ENCODE measurements around the gene ABCC12.

DNA sequence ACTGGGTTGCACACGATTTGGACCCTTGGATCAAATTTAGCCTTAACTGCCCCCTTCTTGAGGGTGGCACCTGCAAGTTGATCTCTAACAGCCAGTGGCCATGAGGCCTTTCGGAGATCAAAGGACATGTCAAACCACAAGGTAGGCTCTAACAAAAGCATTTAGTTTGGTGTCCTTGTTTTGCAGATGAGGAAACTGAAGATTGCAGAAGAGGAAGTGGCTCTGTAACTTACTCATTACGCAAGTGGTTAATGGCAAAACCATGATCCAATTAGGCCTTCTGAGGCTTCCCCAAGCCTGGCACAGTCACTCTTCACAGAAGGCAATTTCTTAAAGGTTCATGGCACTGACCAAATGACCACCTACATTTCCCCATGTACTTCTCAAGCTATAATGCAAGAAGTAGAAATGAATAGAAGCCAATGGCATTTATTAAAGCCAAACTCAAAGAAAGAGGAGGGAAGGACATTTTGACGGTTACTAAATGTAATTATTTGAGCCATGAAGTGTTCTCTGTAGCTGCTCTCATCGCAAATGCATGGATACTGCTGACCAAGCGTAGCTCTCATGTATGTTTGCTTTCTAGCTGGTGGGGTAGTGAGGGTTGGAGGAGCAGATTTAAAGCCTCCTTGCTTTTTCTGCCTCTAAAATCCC, 32.8 kb upstream of the ABCC12 start:
- TF ChIP-seq, protein P1, sequence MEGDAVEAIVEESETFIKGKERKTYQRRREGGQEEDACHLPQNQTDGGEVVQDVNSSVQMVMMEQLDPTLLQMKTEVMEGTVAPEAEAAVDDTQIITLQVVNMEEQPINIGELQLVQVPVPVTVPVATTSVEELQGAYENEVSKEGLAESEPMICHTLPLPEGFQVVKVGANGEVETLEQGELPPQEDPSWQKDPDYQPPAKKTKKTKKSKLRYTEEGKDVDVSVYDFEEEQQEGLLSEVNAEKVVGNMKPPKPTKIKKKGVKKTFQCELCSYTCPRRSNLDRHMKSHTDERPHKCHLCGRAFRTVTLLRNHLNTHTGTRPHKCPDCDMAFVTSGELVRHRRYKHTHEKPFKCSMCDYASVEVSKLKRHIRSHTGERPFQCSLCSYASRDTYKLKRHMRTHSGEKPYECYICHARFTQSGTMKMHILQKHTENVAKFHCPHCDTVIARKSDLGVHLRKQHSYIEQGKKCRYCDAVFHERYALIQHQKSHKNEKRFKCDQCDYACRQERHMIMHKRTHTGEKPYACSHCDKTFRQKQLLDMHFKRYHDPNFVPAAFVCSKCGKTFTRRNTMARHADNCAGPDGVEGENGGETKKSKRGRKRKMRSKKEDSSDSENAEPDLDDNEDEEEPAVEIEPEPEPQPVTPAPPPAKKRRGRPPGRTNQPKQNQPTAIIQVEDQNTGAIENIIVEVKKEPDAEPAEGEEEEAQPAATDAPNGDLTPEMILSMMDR (IDR thresholded peaks at IDR 0.05): no peak
- no peak for TF ChIP-seq POLR2A (IDR thresholded peaks at IDR 0.05)
